Upper lobe of left lung (tissue), 4 donors: ENCODE data around the gene ZBED2.

Experiments
- CTCF ChIP-seq, 6 experiments: fragments of 450-650 bp in 4 of 6; fragments of 200-600 bp in 2 of 6; sonication (generic) in 2 of 6; IDR thresholded peaks; one replicate each; pipeline ENCODE4 v1.5.1; 2016 to 2019; ENCODE audit warnings: antibody characterized with exemption in 6 of 6
- EP300 ChIP-seq, 4 donors: sonication (generic); formaldehyde crosslinking; IDR thresholded peaks; one replicate each; pipeline ENCODE4 v1.5.1; 2017; ENCODE audit warnings: antibody characterized with exemption in 4 of 4, control low read depth in 2 of 4
- POLR2A ChIP-seq, 4 donors: fragments of 450-650 bp; IDR thresholded peaks; one replicate each; pipeline ENCODE4 v1.5.1; 2016 to 2017; ENCODE audit warnings: antibody characterized with exemption in 4 of 4, mild to moderate bottlenecking in 2 of 4
- POLR2AphosphoS5 ChIP-seq, 2 donors: sonication (generic); formaldehyde crosslinking; IDR thresholded peaks; one replicate each; pipeline ENCODE4 v1.5.1; 2017; ENCODE audit warnings: antibody characterized with exemption in 2 of 2

GRCh38 chr3:111636366-111636885 lies 41.3 kb upstream of the ZBED2 start:
- TF ChIP-seq EP300 (IDR thresholded peaks at IDR 0.05), result no peak
- TF ChIP-seq CTCF (IDR thresholded peaks at IDR 0.05), result no peak
- TF ChIP-seq POLR2A (IDR thresholded peaks at IDR 0.05), result no peak
- no peak for TF ChIP-seq POLR2AphosphoS5 (IDR thresholded peaks at IDR 0.05)
